ENCODE data around the gene PPP5C.

The PPP5C gene, protein sequence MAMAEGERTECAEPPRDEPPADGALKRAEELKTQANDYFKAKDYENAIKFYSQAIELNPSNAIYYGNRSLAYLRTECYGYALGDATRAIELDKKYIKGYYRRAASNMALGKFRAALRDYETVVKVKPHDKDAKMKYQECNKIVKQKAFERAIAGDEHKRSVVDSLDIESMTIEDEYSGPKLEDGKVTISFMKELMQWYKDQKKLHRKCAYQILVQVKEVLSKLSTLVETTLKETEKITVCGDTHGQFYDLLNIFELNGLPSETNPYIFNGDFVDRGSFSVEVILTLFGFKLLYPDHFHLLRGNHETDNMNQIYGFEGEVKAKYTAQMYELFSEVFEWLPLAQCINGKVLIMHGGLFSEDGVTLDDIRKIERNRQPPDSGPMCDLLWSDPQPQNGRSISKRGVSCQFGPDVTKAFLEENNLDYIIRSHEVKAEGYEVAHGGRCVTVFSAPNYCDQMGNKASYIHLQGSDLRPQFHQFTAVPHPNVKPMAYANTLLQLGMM

DNA sequence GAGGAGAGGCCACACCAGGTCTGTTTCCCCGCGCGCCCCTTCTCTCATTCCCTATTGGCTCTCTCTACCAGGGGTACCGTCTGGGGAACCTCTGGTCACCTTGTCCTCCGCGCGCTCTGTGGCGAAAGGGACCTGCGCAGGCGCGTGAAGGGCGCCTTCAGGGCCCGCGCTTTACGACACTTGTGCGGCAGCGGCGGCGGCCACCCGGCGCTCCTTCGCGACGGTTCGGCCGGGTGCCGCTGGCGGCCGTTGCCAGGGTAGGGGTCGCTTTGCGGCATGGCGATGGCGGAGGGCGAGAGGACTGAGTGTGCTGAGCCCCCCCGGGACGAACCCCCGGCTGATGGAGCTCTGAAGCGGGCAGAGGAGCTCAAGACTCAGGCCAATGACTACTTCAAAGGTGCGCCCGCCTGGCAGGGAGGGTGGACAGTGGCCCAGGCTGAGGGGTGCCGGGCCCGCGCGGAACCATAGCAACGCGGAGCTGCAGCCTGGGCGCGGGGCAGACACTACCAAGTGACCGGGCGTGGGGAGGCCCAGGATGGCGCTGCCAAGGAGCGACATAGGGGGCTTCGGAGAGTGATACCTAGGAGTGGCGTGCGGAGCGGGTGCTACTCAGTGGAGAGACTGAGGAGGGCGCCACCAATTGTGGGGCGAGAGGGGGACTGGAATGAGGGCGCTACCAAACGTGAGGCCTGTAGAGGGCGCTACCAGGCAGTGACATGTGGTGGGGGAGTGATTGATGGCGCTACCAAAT, at the start of gene PPP5C:
PPP5C (plus strand) TSS at position 267 of the 751 bp plus-strand sequence; CDS start at position 277, 10 bp downstream.
- Histone ChIP-seq H3K27me3 (ENCODE audit: insufficient read depth, low read length, poor library complexity) (peaks cover 1% of the 10 kb centered on the region), H2AFZ (ENCODE audit: low read depth, low read length) (peak within 1 kb of the TSS; percentile 88), H4K20me1 (ENCODE audit: insufficient read depth, low read length) (peaks cover 33% of the 10 kb centered on the region), H3K4me2 (ENCODE audit: insufficient read depth, low read length) (peak within 1 kb of the TSS; percentile 91), H3K9ac (ENCODE audit: low read depth, low read length) (peak within 1 kb of the TSS; percentile 81), H3K27ac (ENCODE audit: low read length) (peak within 1 kb of the TSS; percentile 85), H3K9me3 (ENCODE audit: insufficient read depth, low read length, severe bottlenecking) (no peaks in the 10 kb centered on the region), H3K36me3 (ENCODE audit: insufficient read depth, low read length) (peaks cover 7% of the 10 kb centered on the region), H3K79me2 (ENCODE audit: insufficient read depth, low read length) (peaks cover 50% of the 10 kb centered on the region), H3K4me3 (ENCODE audit: low read depth in 1 of 2, low read length in 2 of 2) (peak within 1 kb of the TSS; percentile 76 to 77), H3K4me1 (ENCODE audit: insufficient read depth, low read length) (peaks cover 48% of the 10 kb centered on the region)
- DNase-seq (peak; percentile 93), ATAC-seq (ENCODE audit: insufficient read depth, low read depth) (peak; percentile 80)
- TF ChIP-seq CTCF (IDR thresholded peaks at IDR 0.05; ENCODE audit: borderline replicate concordance, extremely low read depth, low read length, poor library complexity, severe bottlenecking) = peak; percentile 97
- TF ChIP-seq EZH2 (IDR thresholded peaks at IDR 0.05; ENCODE audit: borderline replicate concordance, low read depth, low read length, severe bottlenecking) = no peak

- Histone ChIP-seq H4K20me1 (ENCODE audit: insufficient read depth, low read length) (no peaks in the 10 kb centered on the region), H3K4me2 (ENCODE audit: insufficient read depth, low read length) (no peak overlapping the region), H3K36me3 (ENCODE audit: insufficient read depth, low read length) (no peaks in the 10 kb centered on the region), H3K79me2 (ENCODE audit: insufficient read depth, low read length) (no peaks in the 10 kb centered on the region), H3K9me3 (ENCODE audit: insufficient read depth, low read length, severe bottlenecking) (no peaks in the 10 kb centered on the region), H3K4me1 (ENCODE audit: insufficient read depth, low read length) (no peaks in the 10 kb centered on the region), H2AFZ (ENCODE audit: low read depth, low read length) (no peak overlapping the region), H3K9ac (ENCODE audit: low read depth, low read length) (no peak overlapping the region), H3K4me3 (ENCODE audit: low read depth in 1 of 2, low read length in 2 of 2) (no peak overlapping the region), H3K27ac (ENCODE audit: low read length) (no peak overlapping the region), H3K27me3 (ENCODE audit: insufficient read depth, low read length, poor library complexity) (no peaks in the 10 kb centered on the region)
- ATAC-seq (ENCODE audit: insufficient read depth, low read depth) (no peak), DNase-seq (no peak)
- TF ChIP-seq CTCF (IDR thresholded peaks at IDR 0.05; ENCODE audit: borderline replicate concordance, extremely low read depth, low read length, poor library complexity, severe bottlenecking) (no peak), EZH2 (IDR thresholded peaks at IDR 0.05; ENCODE audit: borderline replicate concordance, low read depth, low read length, severe bottlenecking) (no peak)
Observed at GRCh38 chr19:46297700-46298478, 49.0 kb upstream of the PPP5C start.

DNA sequence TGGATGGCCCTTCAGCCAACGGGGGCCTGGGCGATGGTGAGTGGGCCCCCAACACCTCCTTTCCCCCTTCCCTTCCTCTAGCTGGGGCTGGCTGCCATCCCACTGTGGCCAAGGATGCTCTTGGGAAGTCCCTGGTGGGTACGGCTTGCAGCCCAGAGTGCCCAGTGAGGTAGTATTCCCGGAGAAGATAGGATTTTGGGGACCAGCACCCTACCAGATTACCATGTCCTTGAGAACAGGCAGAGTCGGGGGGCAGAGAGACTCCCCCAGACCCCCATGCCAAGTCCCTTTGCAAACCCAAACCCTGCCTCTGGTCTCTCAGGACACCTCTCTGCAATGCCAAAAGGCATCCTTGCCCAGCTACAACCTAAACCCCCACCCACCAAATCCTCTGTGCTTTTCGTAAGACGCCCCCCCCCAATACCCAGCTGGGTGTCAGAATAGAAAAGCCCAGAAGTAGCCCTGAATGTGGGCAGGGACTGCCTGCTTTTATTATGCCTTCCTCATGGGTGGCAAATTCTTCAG, 48.3 kb upstream of the PPP5C start:
- no peak overlapping the region for H3K27ac ChIP-seq (ENCODE audit: low read length)
- no peak for TF ChIP-seq EZH2 (IDR thresholded peaks at IDR 0.05; ENCODE audit: borderline replicate concordance, low read depth, low read length, severe bottlenecking)
- TF ChIP-seq CTCF (IDR thresholded peaks at IDR 0.05; ENCODE audit: borderline replicate concordance, extremely low read depth, low read length, poor library complexity, severe bottlenecking) = no peak
- H3K9ac ChIP-seq (ENCODE audit: low read depth, low read length) = no peak overlapping the region

More for the DNA sequence above, 48.3 kb upstream of the PPP5C start:
- no peak overlapping the region for H2AFZ ChIP-seq (ENCODE audit: low read depth, low read length)
- no peaks in the 10 kb centered on the region for H3K27me3 ChIP-seq (ENCODE audit: insufficient read depth, low read length, poor library complexity)
- ATAC-seq (ENCODE audit: insufficient read depth, low read depth) (no peak), DNase-seq (no peak)
- H3K4me1 ChIP-seq (ENCODE audit: insufficient read depth, low read length) = no peaks in the 10 kb centered on the region
- no peak overlapping the region for H3K4me2 ChIP-seq (ENCODE audit: insufficient read depth, low read length)
- no peaks in the 10 kb centered on the region for H3K36me3 ChIP-seq (ENCODE audit: insufficient read depth, low read length)
- H3K4me3 ChIP-seq (ENCODE audit: low read depth in 1 of 2, low read length in 2 of 2) = no peak overlapping the region
- H3K9me3 ChIP-seq (ENCODE audit: insufficient read depth, low read length, severe bottlenecking) = no peaks in the 10 kb centered on the region
- H3K79me2 ChIP-seq (ENCODE audit: insufficient read depth, low read length) = no peaks in the 10 kb centered on the region
- H4K20me1 ChIP-seq (ENCODE audit: insufficient read depth, low read length) = no peaks in the 10 kb centered on the region
